Raji (cell line): Measurements from ENCODE around the gene KDM5C.

Experiments
- POLR2A ChIP-seq: IDR thresholded peaks from 2 replicates; pipeline ENCODE4 v1.6.1; 2011; ENCODE audit warnings: low read depth, low read length, control low read depth; ENCODE audit not compliant: insufficient read depth

KDM5C gene

DNA sequence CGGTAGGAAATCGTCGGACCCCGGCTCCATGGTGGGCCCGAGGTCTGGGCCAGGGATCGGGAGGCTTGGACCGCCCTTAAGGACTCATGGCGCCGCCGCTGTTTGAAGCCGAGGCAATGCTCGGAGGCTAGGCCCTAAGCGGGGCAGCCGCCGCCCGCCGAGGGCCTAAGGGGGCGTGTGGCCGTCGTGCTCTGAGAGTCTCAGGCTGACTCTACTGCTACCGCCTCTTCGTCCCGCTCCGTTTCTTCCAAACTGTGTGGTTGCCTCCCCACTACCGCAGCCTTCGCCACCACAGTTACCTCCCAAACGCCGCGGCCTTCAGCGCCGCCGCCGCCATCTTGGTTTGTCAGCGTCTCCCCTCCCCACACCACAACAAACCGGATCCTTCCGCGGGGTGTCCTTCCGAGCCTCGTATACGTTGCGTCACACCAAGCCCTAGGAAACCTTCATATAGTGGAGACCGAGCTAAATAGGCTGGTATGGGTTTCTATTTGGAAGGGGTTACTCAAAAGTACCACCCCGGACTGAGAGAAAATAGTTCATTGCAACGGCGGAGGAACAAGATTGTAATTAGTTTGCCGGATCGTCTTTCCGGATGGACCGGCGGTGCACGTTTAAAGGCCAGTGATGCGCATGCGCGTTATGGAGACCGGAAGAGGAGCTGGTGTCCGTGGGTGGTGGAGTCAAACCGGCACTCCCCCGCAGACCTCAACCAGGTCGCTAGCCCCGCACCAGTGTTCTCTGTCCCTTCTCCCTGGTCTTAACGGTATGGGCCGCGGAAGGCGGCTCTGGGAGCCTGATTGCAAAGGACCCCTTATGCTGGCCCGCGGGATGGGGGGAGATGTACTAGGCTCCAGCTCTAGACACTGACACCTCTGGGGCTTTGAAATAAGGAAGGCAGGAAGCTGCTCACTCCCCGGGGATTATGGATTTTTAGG lies at the start of gene KDM5C:
Gene KDM5C, minus strand, starts transcription at position 348 of the 938 bp plus-strand sequence. Its CDS starts 318 bp downstream, at position 30.
- TF ChIP-seq POLR2A: peak; percentile 85

DNA sequence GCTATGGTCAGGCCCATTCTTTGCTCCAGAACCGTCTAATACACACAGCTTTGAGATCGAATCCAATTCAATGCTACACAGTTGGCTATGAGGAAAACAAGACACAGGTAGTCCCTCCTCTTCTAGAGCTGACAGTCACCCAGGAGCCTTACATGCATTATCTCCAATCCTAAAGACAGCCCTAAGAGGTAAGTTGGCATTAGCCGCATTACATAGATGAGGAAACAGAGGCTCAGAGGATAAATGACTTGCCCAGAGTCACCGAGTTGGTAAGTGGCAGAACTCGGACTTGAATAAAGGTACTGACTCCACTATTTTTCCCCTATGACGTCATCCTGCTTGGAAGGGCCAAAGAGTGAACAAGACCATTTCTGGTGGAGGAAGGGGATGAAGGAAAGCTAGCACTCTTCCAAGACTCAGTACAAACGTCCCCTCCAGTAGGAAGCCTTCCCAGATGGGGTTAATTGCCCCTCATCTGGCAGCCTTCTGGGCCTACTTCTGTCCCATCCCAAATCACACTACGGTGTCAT lies 47.9 kb upstream of the KDM5C start:
- no peak for TF ChIP-seq POLR2A

DNA sequence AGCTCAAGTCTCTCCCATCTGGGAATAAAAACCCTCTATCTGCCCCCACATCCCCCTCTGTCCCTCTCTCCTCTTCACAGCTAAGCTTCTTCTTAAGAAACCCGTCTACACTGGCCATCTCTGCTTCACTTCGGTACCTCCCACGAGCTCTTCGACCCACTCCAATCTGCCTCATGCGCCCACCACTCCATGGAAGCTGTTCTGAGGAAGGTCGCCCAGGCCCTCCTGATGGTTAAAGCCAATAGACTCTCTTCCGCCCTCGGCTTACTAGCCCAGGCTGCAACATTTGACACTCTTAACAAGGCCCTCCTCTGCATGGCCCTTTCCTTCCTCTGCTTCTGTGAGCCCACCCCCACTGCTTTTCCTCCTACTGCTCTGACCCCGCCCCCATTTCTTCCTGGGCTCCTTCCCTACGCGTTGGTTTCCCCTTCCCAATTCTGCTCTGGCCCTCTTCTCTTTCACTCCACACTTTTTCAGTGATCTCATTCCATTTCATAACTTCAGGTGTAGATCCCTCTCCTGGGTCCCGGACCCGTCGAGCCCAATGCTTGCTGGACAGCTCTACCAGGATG lies 44.6 kb upstream of the KDM5C start:
- TF ChIP-seq POLR2A: no peak

DNA sequence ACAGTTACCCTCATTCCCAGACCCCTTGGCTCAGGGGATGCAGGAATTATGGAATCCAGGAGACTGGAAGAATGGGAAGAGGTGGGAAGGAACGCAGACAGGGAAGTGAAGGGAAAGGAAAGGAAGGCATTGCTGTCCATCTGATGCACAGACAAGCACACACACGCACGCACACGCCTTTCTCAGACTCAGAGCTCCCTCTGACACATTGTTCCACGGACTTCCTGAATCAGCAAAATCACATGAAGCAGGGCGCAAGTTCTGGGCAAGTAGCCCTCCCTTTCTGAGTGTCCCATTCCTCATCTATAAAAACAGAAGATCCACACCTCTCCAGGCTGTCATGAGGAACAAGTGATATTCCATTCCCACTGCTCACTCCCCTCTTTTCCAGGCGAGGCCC lies 43.2 kb upstream of the KDM5C start:
- no peak for TF ChIP-seq POLR2A

DNA sequence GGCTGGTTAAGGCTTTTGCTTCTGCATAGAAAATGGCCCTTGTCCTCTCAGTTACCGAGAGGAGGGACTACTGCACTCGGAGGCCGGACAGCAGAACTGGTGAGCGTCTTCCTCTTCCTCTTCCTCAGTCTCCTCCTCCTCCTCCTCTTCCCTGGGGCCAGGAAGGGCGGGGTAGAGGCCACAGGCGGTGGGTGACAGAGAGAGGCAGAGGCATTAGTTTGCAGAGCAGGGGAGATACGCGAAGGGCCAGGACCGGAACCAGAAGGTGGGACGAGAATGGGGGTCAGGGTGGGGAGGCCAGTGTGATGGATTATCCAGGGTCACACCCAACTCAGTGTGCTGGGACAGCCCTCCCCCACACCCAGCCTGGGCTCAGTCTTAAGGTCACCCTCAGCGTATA lies 41.9 kb upstream of the KDM5C start:
- no peak for TF ChIP-seq POLR2A

DNA sequence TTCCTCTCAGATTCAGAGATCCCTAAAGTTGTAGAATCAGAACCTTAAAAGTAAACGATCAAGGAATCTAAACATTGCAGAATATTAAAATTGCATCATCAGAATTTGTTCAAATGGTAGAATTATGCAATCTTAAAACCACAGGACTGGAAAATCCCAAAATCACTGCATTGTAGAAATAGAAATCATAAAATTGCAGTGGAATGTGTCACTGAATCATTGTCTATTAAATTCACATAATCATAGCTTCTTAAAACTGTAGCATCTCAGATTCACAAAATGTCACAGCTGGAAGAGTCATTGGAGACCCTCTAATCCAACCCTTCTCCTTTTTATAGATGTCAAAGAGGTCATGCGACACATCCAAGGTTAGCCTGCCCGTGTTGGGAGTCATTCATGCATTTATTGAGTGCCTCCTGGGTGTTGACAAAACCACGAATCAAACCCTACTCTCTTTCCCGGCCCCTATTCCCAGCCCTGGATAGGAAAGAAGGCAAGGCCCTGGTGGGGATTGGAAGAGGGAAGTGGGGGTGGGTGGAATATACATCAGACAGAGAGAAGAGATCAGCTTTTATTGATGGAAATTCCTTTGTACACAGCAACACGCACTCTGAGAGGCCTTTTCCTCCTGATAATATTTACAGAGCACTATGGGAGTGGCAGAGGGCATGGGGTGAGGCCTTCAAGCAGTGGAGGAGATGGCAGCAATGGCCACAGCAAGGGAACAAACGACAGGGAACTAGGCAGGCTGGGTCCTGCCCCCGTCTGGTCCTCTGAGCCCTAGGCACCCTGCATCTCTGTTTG lies 41.0 kb upstream of the KDM5C start:
- TF ChIP-seq POLR2A: no peak

DNA sequence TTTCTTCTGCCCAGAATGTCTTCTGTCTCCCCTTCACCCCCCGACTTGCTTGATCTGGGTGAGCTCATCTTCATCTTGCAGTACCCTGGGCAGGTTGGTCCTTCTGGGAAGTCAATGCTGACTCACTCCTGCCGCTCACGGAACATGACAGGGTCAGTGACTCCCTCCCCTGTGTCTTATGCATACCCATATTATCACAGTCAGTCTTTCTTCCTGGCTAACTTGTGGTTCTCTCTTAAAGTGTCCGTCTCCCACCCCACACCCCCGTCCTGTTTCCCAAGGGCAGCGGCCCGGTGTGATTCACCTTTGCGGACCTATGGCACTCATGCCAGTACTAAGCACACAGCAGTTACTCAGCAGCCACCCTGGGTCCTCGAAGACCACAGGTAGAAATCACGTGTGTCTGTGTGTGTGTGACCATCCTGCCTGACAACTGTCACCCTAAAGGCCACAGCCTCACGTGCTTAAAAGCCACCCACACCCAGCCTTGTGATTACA lies 38.6 kb upstream of the KDM5C start:
- no peak for TF ChIP-seq POLR2A

DNA sequence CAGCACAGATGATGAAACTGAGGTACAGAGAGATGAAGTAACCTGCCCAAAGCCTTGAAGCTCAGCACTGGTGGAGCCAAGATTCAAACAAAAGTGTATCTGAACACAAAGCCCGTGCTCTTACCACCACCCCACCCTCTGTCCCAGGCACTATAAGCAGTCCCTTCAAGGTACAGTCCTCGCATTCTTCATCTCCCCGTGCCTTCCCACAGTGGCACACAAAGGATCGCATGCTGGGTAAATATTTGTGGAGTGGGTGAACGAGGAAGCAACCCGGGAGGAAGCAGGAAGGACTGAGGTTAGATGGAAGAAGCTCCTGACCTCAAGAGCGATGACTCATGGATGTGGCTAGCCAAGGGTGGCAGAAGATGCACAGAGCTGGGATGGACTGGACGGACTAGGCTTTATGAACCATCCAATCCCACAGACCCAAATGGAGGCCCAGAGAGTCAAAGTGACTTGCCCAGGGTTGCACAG lies 37.9 kb upstream of the KDM5C start:
- TF ChIP-seq POLR2A: no peak

DNA sequence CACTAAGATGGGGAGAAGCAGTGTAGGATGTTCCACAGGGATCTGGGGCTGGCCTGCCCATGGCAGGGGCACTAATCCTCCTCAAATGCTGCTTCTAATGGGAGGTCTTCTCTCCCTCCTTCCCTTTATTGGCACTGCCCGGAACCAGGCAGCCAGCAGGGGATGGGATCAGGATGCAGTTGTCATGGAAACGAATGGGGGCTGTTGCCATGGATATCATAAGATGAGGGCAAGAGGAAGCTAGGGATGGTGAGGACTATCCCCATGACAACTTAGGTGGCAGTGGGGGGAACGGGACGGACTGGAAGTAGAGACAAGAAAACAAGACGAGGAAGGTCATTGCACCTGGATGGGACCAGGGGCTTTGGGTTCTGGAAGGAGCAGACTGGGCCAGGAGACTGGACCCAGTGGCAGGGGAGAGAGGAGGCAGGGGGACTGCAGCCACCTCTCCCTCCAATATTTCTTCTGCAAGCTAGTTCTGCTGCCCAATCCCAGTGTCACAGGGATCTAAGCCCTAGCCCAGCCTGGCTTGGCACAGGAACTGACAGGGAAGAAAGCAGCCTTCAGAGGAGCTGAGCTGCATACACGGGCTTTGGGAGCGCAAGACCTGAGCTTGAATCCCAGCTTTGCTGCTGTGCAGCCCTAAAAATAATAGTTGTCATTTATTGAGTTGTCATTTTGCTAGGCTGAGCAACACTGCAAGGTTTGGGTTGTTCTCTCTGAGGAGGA lies 37.3 kb upstream of the KDM5C start:
- no peak for TF ChIP-seq POLR2A

DNA sequence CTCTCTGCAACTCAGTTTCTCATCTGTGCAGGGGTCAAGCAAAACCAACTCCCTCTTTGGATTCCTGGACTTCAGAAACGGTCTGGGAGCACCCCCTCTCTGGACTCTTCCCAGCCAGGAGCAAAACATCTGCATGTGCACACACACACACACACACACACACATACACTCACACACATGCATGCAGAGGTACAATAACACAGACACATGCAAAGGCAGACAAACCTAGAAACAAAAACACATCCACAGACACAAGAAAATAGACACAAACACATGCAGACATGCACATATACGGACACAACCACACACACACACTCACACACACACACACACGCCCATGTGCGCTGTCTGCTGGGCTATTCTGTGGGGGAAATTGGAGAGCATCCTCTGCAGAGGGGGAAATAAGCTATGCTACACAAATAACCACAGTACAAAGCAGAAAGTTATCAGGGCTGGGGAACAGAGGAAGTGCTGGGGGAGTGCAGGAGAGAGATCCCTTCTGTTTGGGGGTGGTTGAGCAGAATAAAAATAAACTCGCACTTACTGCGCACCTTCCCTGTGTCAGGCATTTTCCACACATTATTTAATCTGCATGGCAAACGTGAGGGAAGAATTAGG lies 36.5 kb upstream of the KDM5C start:
- no peak for TF ChIP-seq POLR2A

DNA sequence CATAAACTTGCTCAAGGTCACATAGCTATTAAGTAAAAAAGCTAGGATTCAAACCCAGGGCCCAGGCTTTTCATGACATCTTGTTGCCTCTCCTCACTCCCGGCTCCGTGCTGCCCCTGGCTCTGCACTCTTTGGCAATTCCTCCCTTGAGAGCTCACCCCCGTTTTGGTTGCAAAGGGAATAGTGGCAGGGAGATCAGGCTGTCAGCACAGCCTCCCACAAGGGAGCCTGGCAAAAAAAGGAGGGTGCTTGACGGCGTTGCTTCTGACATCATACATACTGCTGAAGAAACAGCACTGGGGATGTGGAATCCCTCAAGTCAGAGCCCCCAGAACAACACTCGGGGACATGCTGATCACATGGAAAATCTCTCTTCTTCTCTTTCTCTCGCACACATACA lies 35.8 kb upstream of the KDM5C start:
- TF ChIP-seq POLR2A: no peak

DNA sequence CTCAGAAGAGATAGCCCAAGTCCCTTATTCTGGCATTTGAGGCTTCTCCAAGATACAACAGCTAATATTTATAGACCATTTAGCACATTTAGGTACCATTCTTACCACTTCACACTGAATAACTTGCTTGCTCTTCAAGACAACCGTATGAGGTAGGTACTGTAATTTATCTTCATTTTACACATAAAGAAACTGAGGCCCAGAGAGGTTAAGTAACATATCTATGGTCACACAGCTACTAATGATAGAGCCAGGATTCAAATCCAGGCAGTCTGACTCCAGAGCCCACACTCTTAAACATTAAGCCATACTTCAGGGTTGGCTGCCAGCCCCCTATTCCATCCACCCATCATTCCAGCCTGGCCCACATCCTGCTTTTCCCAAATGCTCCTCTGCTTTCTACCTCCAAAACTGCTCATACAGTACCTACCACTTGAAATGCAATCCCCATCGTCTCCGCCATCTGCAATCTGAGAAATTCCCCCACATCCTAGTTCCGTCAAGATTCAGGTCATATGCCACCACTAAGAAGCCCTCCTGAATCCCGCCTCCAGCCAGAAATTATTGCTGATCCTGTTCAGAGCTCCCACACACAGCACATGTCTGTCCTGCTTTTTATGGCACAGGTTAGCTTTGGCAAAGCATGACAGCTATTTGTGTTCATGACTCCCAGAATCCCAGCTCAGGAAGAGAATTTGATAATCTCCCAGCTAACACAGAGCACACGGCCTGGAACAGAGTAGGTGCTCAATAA lies 32.8 kb upstream of the KDM5C start:
- TF ChIP-seq POLR2A: no peak

DNA sequence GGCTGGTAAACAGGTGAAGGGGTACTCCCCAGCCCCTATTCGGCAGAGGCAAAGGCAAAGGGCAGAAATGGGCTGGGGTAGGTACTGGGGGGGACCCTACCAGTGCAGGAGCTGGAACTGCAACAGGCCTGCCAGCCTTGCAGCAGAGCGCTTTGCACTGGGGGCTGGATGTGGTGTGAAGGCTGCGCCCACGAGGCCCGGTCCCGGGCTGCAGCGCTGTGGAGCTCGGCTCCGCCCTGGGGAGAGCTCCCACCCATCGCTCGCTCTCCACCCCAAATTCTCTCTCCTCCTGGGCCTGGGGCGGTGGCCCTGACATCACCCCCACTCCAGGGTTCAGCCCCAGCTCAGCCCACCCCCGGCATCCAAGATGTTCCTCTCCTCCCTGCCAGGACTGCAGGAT lies 32.2 kb upstream of the KDM5C start:
- TF ChIP-seq POLR2A: no peak
